Measurements from ENCODE around the gene TRAPPC8.

DNA sequence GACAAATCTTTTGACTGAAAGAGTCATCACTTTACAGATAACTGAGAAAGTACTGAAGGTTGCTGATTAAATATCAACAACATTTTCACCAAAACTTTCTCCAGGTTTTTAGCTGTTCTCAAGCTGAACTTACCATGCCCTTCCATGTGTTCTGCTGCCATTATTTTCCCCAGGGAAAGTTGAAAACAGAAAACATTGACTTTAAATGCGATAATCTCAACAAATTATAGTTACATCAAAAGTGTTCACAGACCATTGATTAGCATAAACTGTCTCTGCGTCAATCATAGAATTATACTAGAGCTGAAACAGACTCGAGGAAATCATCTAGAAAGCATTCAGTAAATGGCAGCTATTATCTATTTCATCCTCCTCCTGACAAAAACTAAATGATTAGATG, 51.4 kb downstream of the TRAPPC8 start:
- TF ChIP-seq, protein P1, sequence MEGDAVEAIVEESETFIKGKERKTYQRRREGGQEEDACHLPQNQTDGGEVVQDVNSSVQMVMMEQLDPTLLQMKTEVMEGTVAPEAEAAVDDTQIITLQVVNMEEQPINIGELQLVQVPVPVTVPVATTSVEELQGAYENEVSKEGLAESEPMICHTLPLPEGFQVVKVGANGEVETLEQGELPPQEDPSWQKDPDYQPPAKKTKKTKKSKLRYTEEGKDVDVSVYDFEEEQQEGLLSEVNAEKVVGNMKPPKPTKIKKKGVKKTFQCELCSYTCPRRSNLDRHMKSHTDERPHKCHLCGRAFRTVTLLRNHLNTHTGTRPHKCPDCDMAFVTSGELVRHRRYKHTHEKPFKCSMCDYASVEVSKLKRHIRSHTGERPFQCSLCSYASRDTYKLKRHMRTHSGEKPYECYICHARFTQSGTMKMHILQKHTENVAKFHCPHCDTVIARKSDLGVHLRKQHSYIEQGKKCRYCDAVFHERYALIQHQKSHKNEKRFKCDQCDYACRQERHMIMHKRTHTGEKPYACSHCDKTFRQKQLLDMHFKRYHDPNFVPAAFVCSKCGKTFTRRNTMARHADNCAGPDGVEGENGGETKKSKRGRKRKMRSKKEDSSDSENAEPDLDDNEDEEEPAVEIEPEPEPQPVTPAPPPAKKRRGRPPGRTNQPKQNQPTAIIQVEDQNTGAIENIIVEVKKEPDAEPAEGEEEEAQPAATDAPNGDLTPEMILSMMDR (IDR thresholded peaks at IDR 0.05; ENCODE audit: borderline replicate concordance, extremely low read depth, low read length, poor library complexity, severe bottlenecking) = no peak
- TF ChIP-seq EZH2 (IDR thresholded peaks at IDR 0.05; ENCODE audit: borderline replicate concordance, low read depth, low read length, severe bottlenecking) = no peak

Data from DND-41 (cell line).